OCI-LY3 (cell line): ENCODE measurements around the gene CDH1.

Experiments used
- EZH2phosphoT487 ChIP-seq: fragments of 200-600 bp; shearing (Covaris generic); IDR thresholded peaks from 2 replicates; pipeline ENCODE4 v1.6.1; 2018; ENCODE audit warnings: antibody characterized with exemption, mixed run types, low read depth
- TF ChIP-seq, protein P1 (sequence below): fragments of 200-600, 300-600 bp; sonication (generic); IDR thresholded peaks from 2 replicates; pipeline ENCODE4 v1.5.1; 2014; ENCODE audit warnings: antibody characterized with exemption, low read length, low read depth

DNA sequence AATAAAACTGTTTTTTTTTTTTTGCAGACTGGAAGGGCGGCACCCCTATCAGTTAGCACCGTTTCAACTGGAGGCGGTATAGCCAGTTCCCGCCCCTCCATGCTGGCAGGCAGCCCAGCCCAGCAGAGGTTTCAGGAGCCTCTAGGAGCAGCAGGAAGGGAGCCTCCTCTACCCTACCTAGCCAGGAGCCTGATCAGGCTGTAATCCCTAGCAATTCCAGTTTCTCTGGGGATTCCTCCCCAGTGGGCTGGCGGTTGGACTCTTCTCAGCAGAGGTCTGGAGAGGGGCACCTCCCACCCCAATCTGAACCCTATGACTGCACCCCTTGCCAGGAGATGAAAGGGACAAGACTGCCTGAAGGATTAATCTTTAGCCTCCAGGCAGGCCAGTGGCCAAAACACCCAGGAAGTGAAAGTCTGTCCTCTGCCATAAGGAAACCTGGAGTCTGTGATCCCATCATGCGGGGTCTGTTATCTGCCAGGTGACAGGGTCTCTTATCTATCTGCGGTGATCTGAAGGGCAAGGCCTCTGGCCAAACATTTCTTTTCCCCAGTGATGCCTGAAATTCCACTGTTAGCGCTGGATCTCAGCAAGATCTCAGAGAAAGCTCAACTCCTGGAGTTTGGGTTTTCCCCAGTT, 4.9 kb upstream of the CDH1 start:
- TF ChIP-seq, protein P1, sequence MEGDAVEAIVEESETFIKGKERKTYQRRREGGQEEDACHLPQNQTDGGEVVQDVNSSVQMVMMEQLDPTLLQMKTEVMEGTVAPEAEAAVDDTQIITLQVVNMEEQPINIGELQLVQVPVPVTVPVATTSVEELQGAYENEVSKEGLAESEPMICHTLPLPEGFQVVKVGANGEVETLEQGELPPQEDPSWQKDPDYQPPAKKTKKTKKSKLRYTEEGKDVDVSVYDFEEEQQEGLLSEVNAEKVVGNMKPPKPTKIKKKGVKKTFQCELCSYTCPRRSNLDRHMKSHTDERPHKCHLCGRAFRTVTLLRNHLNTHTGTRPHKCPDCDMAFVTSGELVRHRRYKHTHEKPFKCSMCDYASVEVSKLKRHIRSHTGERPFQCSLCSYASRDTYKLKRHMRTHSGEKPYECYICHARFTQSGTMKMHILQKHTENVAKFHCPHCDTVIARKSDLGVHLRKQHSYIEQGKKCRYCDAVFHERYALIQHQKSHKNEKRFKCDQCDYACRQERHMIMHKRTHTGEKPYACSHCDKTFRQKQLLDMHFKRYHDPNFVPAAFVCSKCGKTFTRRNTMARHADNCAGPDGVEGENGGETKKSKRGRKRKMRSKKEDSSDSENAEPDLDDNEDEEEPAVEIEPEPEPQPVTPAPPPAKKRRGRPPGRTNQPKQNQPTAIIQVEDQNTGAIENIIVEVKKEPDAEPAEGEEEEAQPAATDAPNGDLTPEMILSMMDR, result no peak
- TF ChIP-seq EZH2phosphoT487, result no peak
